Activated T-helper 2 cell treated with anti-CD3 and anti-CD28 coated beads, Interferon-gamma antibody, Interleukin-2, Interleukin-4, amounts not matched to agents 10 μg/mL and 5 μg/mL and 100 μg/mL, durations not matched to agents 14 hours and 24 hours and 36 hours (primary cell): ENCODE data around the gene CCDC91. TPM values are rescaled to one million over a fixed set of nuclear protein-coding genes. Genes with fewer than 3 reads are reported as not detected.
"Not testable (repeated sequence)": the region's sequence is repeated elsewhere in the genome, so short reads cannot be mapped to it uniquely, and the experiment has no call there.

Experiments
- DNase-seq: peaks from one replicate; pipeline ENCODE4 v3.0.0; 2021; ENCODE audit warnings: low spot score
- H3K27ac Mint-ChIP-seq: one replicate; pipeline ENCODE4 v1.8.0; 2021; ENCODE audit warnings: mixed read lengths
- H3K27me3 Mint-ChIP-seq: one replicate; pipeline ENCODE4 v1.8.0; 2021; ENCODE audit warnings: low read depth, mixed read lengths
- H3K36me3 Mint-ChIP-seq: one replicate; pipeline ENCODE4 v1.8.0; 2021; ENCODE audit warnings: low read depth, mixed read lengths
- H3K4me1 Mint-ChIP-seq: one replicate; pipeline ENCODE4 v1.8.0; 2021; ENCODE audit warnings: low read depth, mixed read lengths
- H3K4me3 Mint-ChIP-seq: one replicate; pipeline ENCODE4 v1.8.0; 2021; ENCODE audit warnings: low read depth, mild to moderate bottlenecking, moderate library complexity, mixed read lengths
- H3K9me3 Mint-ChIP-seq: one replicate; pipeline ENCODE4 v1.8.0; 2021; ENCODE audit warnings: mixed read lengths
- intact Hi-C: fragments of 100-400 bp; cut with micrococcal nuclease; formaldehyde crosslinking; loops from one replicate; pipeline ENCODE4 v1.15.1; 2023
- total RNA-seq: library from RNA; stranded (reverse); gene quantifications from 2 replicates; pipeline ENCODE4 v1.2.3, GENCODE V29; 2022

Gene CCDC91
- total RNA-seq, 1 donor from 2014 or later: 13.7 TPM

GRCh38 chr12:28471762-28472161 is 281.5 kb downstream of the CCDC91 start:
- H3K9me3 Mint-ChIP-seq, H3K36me3 Mint-ChIP-seq, H3K27me3 Mint-ChIP-seq, intact Hi-C loops, H3K4me1 Mint-ChIP-seq, DNase-seq, H3K27ac Mint-ChIP-seq, H3K4me3 Mint-ChIP-seq: not testable (repeated sequence)

- H3K4me3 Mint-ChIP-seq, intact Hi-C loops: not testable (repeated sequence)
These were observed 285.9 kb downstream of the CCDC91 start for GRCh38 chr12:28476206-28476605.

GRCh38 chr12:28479097-28479496 is 288.8 kb downstream of the CCDC91 start:
- H3K27ac Mint-ChIP-seq, H3K4me3 Mint-ChIP-seq, intact Hi-C loops, H3K36me3 Mint-ChIP-seq, DNase-seq, H3K27me3 Mint-ChIP-seq, H3K4me1 Mint-ChIP-seq, H3K9me3 Mint-ChIP-seq: not testable (repeated sequence)

More at GRCh38 chr12:28476206-28476605, 285.9 kb downstream of the CCDC91 start:
- H3K36me3 Mint-ChIP-seq, H3K9me3 Mint-ChIP-seq, DNase-seq, H3K27ac Mint-ChIP-seq, H3K4me1 Mint-ChIP-seq, H3K27me3 Mint-ChIP-seq: not testable (repeated sequence)

GRCh38 chr12:28479683-28480082 is 289.4 kb downstream of the CCDC91 start:
- intact Hi-C loops: no loop called here
- DNase-seq: no peak
- Mint-ChIP-seq H3K27ac (no peak overlapping the region), H3K36me3 (no peaks in the 10 kb centered on the region), H3K4me3 (no peak overlapping the region), H3K4me1 (no peaks in the 10 kb centered on the region), H3K9me3 (peaks cover 5% of the 10 kb centered on the region), H3K27me3 (no peaks in the 10 kb centered on the region)

- Mint-ChIP-seq H3K4me3 (no peak overlapping the region), H3K27me3 (no peaks in the 10 kb centered on the region), H3K4me1 (no peaks in the 10 kb centered on the region), H3K27ac (no peak overlapping the region), H3K9me3 (no peaks in the 10 kb centered on the region), H3K36me3 (no peaks in the 10 kb centered on the region)
- intact Hi-C loops: no loop called here
- no peak for DNase-seq
These were observed 293.9 kb downstream of the CCDC91 start for GRCh38 chr12:28484156-28484555.

- intact Hi-C loops: no loop called here
- H3K4me3 Mint-ChIP-seq: no peak overlapping the region
- H3K36me3 Mint-ChIP-seq: no peaks in the 10 kb centered on the region
- no peaks in the 10 kb centered on the region for H3K9me3 Mint-ChIP-seq
- DNase-seq: no peak
- H3K27me3 Mint-ChIP-seq: no peaks in the 10 kb centered on the region
- no peaks in the 10 kb centered on the region for H3K4me1 Mint-ChIP-seq
- no peak overlapping the region for H3K27ac Mint-ChIP-seq
These were observed 296.3 kb downstream of the CCDC91 start for GRCh38 chr12:28486521-28486920.

GRCh38 chr12:28489246-28489645 is 299.0 kb downstream of the CCDC91 start:
- H3K9me3 Mint-ChIP-seq: no peaks in the 10 kb centered on the region
- no peak overlapping the region for H3K4me3 Mint-ChIP-seq
- no peaks in the 10 kb centered on the region for H3K27me3 Mint-ChIP-seq
- DNase-seq: no peak
- no peaks in the 10 kb centered on the region for H3K36me3 Mint-ChIP-seq
- H3K27ac Mint-ChIP-seq: no peak overlapping the region
- intact Hi-C loops: no loop called here
- H3K4me1 Mint-ChIP-seq: no peaks in the 10 kb centered on the region

- intact Hi-C loops: loop anchor here (5.0 kb wide), 1 partner anchor 39 kb away; no protein-coding TSS in a partner anchor
- DNase-seq: no peak
- H3K27me3 Mint-ChIP-seq: no peaks in the 10 kb centered on the region
- peaks cover 7% of the 10 kb centered on the region for H3K4me1 Mint-ChIP-seq
- no peak overlapping the region for H3K27ac Mint-ChIP-seq
- peaks cover 9% of the 10 kb centered on the region for H3K9me3 Mint-ChIP-seq
- H3K36me3 Mint-ChIP-seq: no peaks in the 10 kb centered on the region
- H3K4me3 Mint-ChIP-seq: no peak overlapping the region
These were observed 307.7 kb downstream of the CCDC91 start for GRCh38 chr12:28497889-28498411.

- Mint-ChIP-seq H3K4me3 (no peak overlapping the region), H3K4me1 (peaks cover 7% of the 10 kb centered on the region), H3K27ac (no peak overlapping the region), H3K36me3 (no peaks in the 10 kb centered on the region), H3K27me3 (no peaks in the 10 kb centered on the region), H3K9me3 (peaks cover 9% of the 10 kb centered on the region)
- DNase-seq: no peak
- intact Hi-C loops: loop anchor here (5.0 kb wide), 1 partner anchor 38 kb away; no protein-coding TSS in a partner anchor
These were observed 308.6 kb downstream of the CCDC91 start for GRCh38 chr12:28498850-28499249.

GRCh38 chr12:28500373-28501024 is 310.2 kb downstream of the CCDC91 start:
- DNase-seq: no peak
- Mint-ChIP-seq H3K36me3 (no peaks in the 10 kb centered on the region), H3K27ac (no peak overlapping the region), H3K9me3 (peaks cover 9% of the 10 kb centered on the region), H3K27me3 (no peaks in the 10 kb centered on the region), H3K4me1 (peaks cover 7% of the 10 kb centered on the region), H3K4me3 (no peak overlapping the region)
- intact Hi-C loops: no loop called here

- Mint-ChIP-seq H3K27me3 (no peaks in the 10 kb centered on the region), H3K36me3 (no peaks in the 10 kb centered on the region), H3K27ac (no peak overlapping the region), H3K4me1 (no peaks in the 10 kb centered on the region), H3K9me3 (peaks cover 5% of the 10 kb centered on the region), H3K4me3 (no peak overlapping the region)
- intact Hi-C loops: no loop called here
- DNase-seq: no peak
These were observed 316.0 kb downstream of the CCDC91 start for GRCh38 chr12:28506271-28506670.

- no peaks in the 10 kb centered on the region for H3K27me3 Mint-ChIP-seq
- intact Hi-C loops: no loop called here
- no peak overlapping the region for H3K4me3 Mint-ChIP-seq
- DNase-seq: no peak
- no peaks in the 10 kb centered on the region for H3K36me3 Mint-ChIP-seq
- no peak overlapping the region for H3K27ac Mint-ChIP-seq
- peaks cover 1% of the 10 kb centered on the region for H3K9me3 Mint-ChIP-seq
- no peaks in the 10 kb centered on the region for H3K4me1 Mint-ChIP-seq
These were observed 316.8 kb downstream of the CCDC91 start for GRCh38 chr12:28507033-28507432.

- no peak overlapping the region for H3K27ac Mint-ChIP-seq
- intact Hi-C loops: no loop called here
- H3K9me3 Mint-ChIP-seq: no peaks in the 10 kb centered on the region
- H3K4me1 Mint-ChIP-seq: no peaks in the 10 kb centered on the region
- H3K36me3 Mint-ChIP-seq: no peaks in the 10 kb centered on the region
- H3K27me3 Mint-ChIP-seq: no peaks in the 10 kb centered on the region
- no peak for DNase-seq
- no peak overlapping the region for H3K4me3 Mint-ChIP-seq
These were observed 317.6 kb downstream of the CCDC91 start for GRCh38 chr12:28507867-28508266.
